Tibial nerve (tissue), 4 donors: Measurements from ENCODE around the gene FXYD7. TPM values are rescaled to one million over a fixed set of nuclear protein-coding genes. Genes with fewer than 3 reads are reported as not detected.

Experiments
- DNase-seq, 2 donors: peaks; one replicate each; pipeline ENCODE4 v3.0.0-alpha.2; 2019; ENCODE audit warnings: low spot score in 2 of 2
- H3K27ac ChIP-seq, 4 donors: fragments of 200-600 bp; sonication (generic) in 3 of 4; one replicate each; pipeline ENCODE4 v1.5.1; 2017 to 2019; ENCODE audit warnings: mild to moderate bottlenecking in 1 of 4
- H3K27me3 ChIP-seq, 2 donors: fragments of 200-600 bp; sonication (generic) in 1 of 2; one replicate each; pipeline versions ENCODE4 v1.5.1 to v1.6.0; 2017 to 2019
- H3K36me3 ChIP-seq, 3 donors: fragments of 200-600 bp; sonication (generic); one replicate each; pipeline ENCODE4 v1.5.1; 2018 to 2019
- H3K4me1 ChIP-seq, 4 donors: fragments of 200-600 bp; sonication (generic) in 3 of 4; one replicate each; pipeline ENCODE4 v1.5.1; 2017 to 2019
- H3K4me3 ChIP-seq, 4 donors: fragments of 200-600 bp; sonication (generic) in 3 of 4; one replicate each; pipeline ENCODE4 v1.5.1; 2017 to 2019; ENCODE audit warnings: mild to moderate bottlenecking in 1 of 4, moderate library complexity in 1 of 4
- H3K9me3 ChIP-seq, 4 donors: fragments of 200-600 bp; sonication (generic) in 3 of 4; one replicate each; pipeline ENCODE4 v1.5.1; 2017 to 2019
- CTCF ChIP-seq, 5 experiments: fragments of 200-600 bp in 3 of 5; fragments of 450-650 bp in 2 of 5; sonication (generic) in 3 of 5; IDR thresholded peaks; one replicate each; pipeline ENCODE4 v1.5.1; 2016 to 2019; ENCODE audit warnings: antibody characterized with exemption in 5 of 5, mild to moderate bottlenecking in 3 of 5, moderate library complexity in 2 of 5
- EP300 ChIP-seq, 2 donors: sonication (generic); formaldehyde crosslinking; IDR thresholded peaks; one replicate each; pipeline ENCODE4 v1.6.1; 2017; ENCODE audit warnings: antibody characterized with exemption in 2 of 2, mild to moderate bottlenecking in 1 of 2
- POLR2A ChIP-seq, 2 donors: fragments of 450-650 bp; IDR thresholded peaks; one replicate each; pipeline ENCODE4 v1.6.1; 2017; ENCODE audit warnings: antibody characterized with exemption in 2 of 2, mild to moderate bottlenecking in 2 of 2, moderate library complexity in 2 of 2
- WGBS, 2 donors: methylation state at CpG; one replicate each; pipeline ENCODE4 v1.1.5; 2018; 5-methylcytosine and 5-hydroxymethylcytosine counted together
- total RNA-seq, 4 donors: library from RNA; depleted of rRNA; stranded (reverse); fragments of >200 nt; gene quantifications; one replicate each; pipeline ENCODE4 v1.1.0, GENCODE V29; 2016

FXYD7 gene
- total RNA-seq, 4 donors from 2014 or later: 2.5 to 5.9 (median 5.7) TPM; not detected in 1

- peak within 1 kb of the TSS; percentile 40 to 62 (median 50) for H3K4me3 ChIP-seq
- 8 to 27% methylated on average over 12 to 15 of the region's 15 CpGs for WGBS, 2 donors
- peaks cover 0 to 21% (median 0%) of the 10 kb centered on the region in 3 donors for H3K36me3 ChIP-seq
- TF ChIP-seq EP300 (IDR thresholded peaks at IDR 0.05): no peak
- no peak for TF ChIP-seq POLR2A (IDR thresholded peaks at IDR 0.05)
- no peak for TF ChIP-seq CTCF (IDR thresholded peaks at IDR 0.05)
- peak in 1 of 2 donors; percentile 43 for DNase-seq
- H3K27me3 ChIP-seq: no peaks in the 10 kb centered on the region
- H3K9me3 ChIP-seq: no peaks in the 10 kb centered on the region
- H3K27ac ChIP-seq: peak within 1 kb of the TSS; percentile 88 to 99 (median 96)
- H3K4me1 ChIP-seq: peaks cover 0 to 54% (median 26%) of the 10 kb centered on the region in 4 donors
Measured at GRCh38 chr19:35134601-35135242, 8.3 kb upstream of the FXYD7 start, which contains the start of gene LGI4. Gene LGI4, minus strand, starts transcription at chr19:35135059. Its CDS starts 379 bp downstream, at chr19:35134680.

GRCh38 chr19:35135389-35135909 lies 7.6 kb upstream of the FXYD7 start:
- no peaks in the 10 kb centered on the region for H3K9me3 ChIP-seq
- peak overlapping the region; percentile 40 to 62 (median 50) for H3K4me3 ChIP-seq
- 0% methylated on average over 3 to 5 of the region's 7 CpGs for WGBS, 2 donors

GRCh38 chr19:35136231-35136630 lies 6.8 kb upstream of the FXYD7 start:
- peak overlapping the region; percentile 88 to 99 (median 96) for H3K27ac ChIP-seq
- H3K9me3 ChIP-seq: no peaks in the 10 kb centered on the region
- TF ChIP-seq EP300 (IDR thresholded peaks at IDR 0.05) (no peak), CTCF (IDR thresholded peaks at IDR 0.05) (no peak), POLR2A (IDR thresholded peaks at IDR 0.05) (no peak)
- H3K27me3 ChIP-seq: no peaks in the 10 kb centered on the region
- H3K4me1 ChIP-seq: peaks cover 0 to 45% (median 26%) of the 10 kb centered on the region in 4 donors
- peaks cover 0 to 10% (median 0%) of the 10 kb centered on the region in 3 donors for H3K36me3 ChIP-seq
- 65 to 73% methylated on average over 11 of the region's 11 CpGs for WGBS, 2 donors
- no peak overlapping the region for H3K4me3 ChIP-seq
- DNase-seq: no peak

More at GRCh38 chr19:35135389-35135909, 7.6 kb upstream of the FXYD7 start:
- Histone ChIP-seq H3K27me3 (no peaks in the 10 kb centered on the region), H3K4me1 (peaks cover 0 to 53% (median 26%) of the 10 kb centered on the region in 4 donors), H3K27ac (peak overlapping the region; percentile 88 to 99 (median 96)), H3K36me3 (peaks cover 0 to 18% (median 0%) of the 10 kb centered on the region in 3 donors)
- peak; percentile 82 to 90 for DNase-seq
- peak; percentile 88 to 99 (median 97) for TF ChIP-seq CTCF (IDR thresholded peaks at IDR 0.05)
- TF ChIP-seq POLR2A (IDR thresholded peaks at IDR 0.05): peak in 1 of 2 donors; percentile 4
- peak; percentile 48 to 90 for TF ChIP-seq EP300 (IDR thresholded peaks at IDR 0.05)

GRCh38 chr19:35136977-35137702 lies 5.9 kb upstream of the FXYD7 start:
- TF ChIP-seq EP300 (IDR thresholded peaks at IDR 0.05) (no peak), CTCF (IDR thresholded peaks at IDR 0.05) (no peak), POLR2A (IDR thresholded peaks at IDR 0.05) (no peak)
- WGBS, 2 donors: 29 to 46% methylated on average over 9 of the region's 9 CpGs
- Histone ChIP-seq H3K27ac (peak overlapping the region; percentile 88 to 99 (median 96)), H3K9me3 (no peaks in the 10 kb centered on the region), H3K27me3 (no peaks in the 10 kb centered on the region), H3K4me3 (no peak overlapping the region), H3K36me3 (peaks cover 0 to 1% (median 0%) of the 10 kb centered on the region in 3 donors), H3K4me1 (peaks cover 0 to 52% (median 33%) of the 10 kb centered on the region in 4 donors)
- DNase-seq: no peak
